Amniotic stem cell (primary cell): Measurements from ENCODE around the gene GPR33.
"Not testable (repeated sequence)": the region's sequence is repeated elsewhere in the genome, so short reads cannot be mapped to it uniquely, and the experiment has no call there.

ENCODE experiments used
- DNase-seq: peaks from one replicate; lab custom pipeline; 2025; lab: John Stamatoyannopoulos, UW

GPR33 gene, protein sequence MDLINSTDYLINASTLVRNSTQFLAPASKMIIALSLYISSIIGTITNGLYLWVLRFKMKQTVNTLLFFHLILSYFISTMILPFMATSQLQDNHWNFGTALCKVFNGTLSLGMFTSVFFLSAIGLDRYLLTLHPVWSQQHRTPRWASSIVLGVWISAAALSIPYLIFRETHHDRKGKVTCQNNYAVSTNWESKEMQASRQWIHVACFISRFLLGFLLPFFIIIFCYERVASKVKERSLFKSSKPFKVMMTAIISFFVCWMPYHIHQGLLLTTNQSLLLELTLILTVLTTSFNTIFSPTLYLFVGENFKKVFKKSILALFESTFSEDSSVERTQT

GRCh38 chr14:31487886-31488285, at the start of gene GPR33:
Gene GPR33 (minus strand): TSS chr14:31488039. CDS start chr14:31483965, 4,074 bp downstream.
- no peak for DNase-seq

- no peak for DNase-seq
These were observed 48.5 kb upstream of the GPR33 start for GRCh38 chr14:31536201-31536960.

GRCh38 chr14:31530136-31530535, 42.3 kb upstream of the GPR33 start:
- no peak for DNase-seq

DNA sequence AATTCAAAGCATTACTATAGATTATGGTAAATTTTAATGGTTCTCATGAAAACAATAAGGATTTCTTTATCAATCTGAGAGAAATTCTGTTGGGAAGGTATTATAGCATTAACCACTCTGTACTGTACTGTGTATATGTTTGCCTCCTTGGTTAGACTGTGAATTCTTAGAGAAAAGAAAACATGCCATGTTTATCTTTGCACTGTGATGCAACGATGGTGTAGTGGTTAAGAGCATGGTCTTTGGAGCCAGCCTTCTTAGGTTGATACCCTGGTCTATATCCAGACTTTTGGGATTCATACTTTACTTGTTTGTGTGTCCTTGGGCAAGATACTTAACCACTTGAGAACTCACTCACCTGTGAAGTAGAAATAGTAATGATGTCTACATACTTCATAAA, 41.2 kb upstream of the GPR33 start:
- DNase-seq: no peak

GRCh38 chr14:31527546-31527945, 39.7 kb upstream of the GPR33 start:
- no peak for DNase-seq

- DNase-seq: no peak
These were observed 39.2 kb upstream of the GPR33 start for GRCh38 chr14:31527087-31527486.

- no peak for DNase-seq
These were observed 23.0 kb upstream of the GPR33 start for GRCh38 chr14:31510855-31511254.

DNA sequence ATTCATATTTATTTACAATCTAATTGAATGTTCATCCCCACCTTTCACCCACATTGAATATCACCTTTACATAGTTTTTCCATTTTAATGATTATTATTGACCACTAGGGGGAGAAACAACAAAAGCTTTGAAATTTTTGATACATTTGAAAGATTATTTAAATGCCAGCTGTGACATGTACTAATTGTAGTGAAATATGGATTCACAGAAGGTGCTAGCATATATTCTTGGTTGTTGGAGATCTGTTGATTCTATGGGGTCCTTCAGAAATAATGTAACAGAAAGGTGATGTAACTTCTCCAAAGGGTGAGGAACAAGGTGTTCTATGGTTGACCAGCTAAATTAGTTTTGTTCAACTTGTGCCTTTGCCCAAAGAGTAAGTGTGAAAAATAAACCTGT, 22.4 kb upstream of the GPR33 start:
- DNase-seq: no peak

DNA sequence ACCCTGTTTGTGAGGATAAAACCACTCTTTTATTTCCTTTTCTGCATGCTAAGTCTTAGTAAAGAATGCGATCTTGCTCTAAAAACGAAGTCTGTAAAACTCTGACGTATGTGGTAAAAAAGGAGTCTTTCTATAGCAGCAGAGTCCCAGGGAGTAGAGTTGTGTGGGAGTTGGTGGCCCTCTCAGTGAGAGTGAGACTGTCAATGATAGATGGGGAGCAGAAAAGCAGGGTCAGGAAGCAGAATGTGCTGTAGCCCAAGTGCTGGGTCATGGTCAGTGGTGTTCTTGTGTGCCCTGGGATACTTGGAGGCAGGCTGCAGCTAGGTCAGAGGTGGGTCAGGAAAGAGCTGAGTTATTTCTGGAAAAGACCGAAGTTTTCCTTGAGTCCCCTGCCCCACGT, 20.3 kb upstream of the GPR33 start:
- DNase-seq: no peak

DNA sequence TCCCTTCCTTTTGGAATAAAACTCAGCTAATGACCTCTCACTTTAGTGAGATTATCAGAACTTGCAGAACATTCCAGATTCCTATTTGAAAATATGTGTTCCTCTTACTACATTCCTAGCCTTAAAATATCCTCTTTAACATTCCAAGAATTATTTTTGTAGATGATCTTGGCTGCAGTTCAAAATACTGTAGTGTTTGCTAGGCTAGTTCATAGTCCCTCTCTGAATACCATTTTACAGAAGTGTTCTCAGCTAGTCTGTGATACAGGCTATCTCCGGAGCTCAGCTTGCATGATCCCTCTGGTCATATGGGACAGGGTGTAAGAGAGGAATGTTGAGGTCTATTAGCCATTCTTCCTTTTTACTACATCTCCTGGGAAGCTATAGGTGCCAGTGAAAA, 17.6 kb upstream of the GPR33 start:
- no peak for DNase-seq

DNA sequence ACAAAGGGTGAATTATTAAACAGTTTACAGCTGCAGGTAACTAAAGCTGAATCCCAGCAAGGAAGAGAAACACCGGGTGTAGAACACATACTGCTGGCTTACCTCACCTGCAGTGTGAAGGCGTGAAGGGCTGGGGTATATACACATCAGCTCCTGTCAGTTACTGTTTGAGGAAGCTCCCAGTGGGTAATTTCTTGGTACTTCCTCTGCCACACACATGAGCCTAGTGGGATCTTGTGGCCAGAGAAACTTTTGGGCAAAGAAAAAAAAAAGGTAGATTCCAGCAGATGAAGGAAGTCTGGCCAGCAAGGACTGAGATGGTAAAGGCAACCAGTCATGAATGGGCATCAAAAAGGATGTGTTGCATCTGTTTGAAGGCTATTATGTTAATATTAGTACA, 14.0 kb upstream of the GPR33 start:
- no peak for DNase-seq

DNA sequence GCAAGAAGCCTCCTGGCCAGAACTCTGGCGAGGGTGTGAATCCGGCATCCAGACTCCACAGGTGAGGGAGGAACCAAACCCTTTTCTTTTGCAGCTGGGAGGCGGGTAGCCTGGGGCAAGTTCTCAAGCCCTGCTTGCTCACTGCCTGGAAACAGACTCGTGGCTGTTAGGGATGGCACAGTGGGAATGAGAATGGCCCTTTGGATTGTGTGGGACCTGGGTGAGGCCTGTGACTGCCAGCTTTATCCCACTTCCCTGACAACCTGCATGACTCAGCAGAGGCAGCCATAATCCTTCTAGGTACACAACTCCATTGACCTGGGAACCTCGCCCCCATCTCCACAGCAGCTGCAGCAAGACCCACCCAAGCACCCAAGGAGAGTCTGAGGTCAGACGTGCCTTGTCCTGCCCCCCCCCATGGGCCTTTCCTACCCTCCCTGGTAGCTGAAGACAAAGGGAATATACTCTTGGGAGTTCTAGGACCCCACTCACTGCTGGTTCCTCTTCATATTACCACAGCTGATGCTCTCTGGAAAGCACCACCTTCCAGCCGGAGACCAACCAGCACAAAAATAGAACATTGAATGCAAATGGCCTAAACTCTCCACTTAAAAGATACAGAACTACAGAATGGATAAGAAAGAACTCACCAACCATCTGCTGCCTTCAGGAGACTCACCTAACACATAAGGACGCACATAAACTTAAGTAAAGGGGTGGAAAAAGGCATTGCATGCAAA, 5.1 kb upstream of the GPR33 start:
- no peak for DNase-seq

DNA sequence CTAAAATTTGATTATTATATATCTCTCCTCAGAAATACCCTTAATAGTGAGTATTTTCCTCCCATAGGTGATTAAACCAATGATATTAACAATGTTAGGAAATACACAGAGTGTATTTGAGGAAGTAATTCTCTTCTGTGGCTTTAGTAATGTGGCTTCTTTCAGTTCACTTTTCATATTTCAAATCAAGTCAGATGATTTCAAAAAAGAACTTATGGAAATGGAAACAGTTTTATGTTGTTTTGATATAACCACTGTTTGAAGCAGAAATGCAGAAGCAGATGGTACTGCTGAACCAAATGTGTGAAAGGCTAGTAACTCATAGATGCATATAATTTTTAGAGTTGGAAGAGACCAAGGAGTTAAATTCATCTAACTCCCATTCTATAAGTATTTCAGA, 1.9 kb upstream of the GPR33 start:
- no peak for DNase-seq

DNA sequence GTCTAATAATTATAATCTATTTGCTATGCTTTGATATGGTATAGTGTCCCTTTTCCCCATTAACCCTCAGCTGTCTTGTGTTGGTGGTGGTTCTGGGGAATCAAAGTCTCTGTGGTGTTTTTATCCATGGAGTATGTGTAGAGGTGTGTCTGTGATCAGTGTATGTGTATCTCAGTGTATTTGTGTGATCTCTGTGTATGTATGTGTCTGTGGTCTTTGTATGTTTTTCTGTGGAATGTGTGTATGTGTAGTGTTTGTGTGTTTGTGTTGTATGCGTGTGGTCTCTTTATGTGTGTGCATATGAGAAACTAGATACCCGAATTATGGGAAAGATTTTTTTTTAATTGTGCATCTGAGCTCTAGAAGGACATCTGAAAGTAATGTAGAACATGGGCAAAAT, 1.1 kb downstream of the GPR33 start:
- no peak for DNase-seq

- DNase-seq: no peak
These were observed 3.1 kb downstream of the GPR33 start for GRCh38 chr14:31484754-31485153.

DNA sequence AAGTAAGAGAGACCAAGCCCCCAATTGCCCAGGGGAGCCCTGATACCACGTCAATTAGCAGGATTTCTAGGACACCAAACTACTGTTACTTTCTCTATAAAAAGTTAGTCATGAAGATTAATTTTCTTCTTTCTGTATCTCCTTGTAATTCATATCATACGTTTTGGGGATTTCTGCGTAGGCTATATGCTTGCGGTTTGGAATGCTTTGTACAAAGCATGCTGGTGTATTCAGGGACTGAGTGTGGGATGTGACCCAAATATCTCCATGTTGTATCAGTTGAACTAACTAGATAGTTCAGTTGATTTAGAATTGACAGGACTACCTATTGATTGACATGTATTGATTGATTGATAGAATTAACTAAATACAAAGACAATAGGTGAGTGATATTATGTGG, 7.7 kb downstream of the GPR33 start:
- DNase-seq: no peak

DNA sequence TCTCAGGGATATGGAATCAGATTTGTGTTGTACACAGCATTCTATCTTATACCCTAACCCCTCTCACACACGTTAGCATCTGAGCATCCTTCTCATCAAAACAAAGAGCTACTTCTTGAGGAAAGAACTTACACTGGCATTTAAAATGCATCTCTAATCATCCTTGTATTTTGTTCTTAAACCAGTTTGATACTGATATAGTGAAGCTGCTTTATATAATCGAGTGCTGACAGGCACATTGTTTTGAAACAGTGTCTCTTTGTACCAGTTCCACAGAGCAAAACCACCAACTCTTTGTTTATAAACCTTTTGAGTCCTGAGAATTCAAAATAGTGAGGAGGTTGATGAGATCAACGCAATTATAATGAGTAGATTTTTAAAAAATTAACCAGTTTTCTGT, 8.8 kb downstream of the GPR33 start:
- DNase-seq: no peak

GRCh38 chr14:31477248-31477647, 10.6 kb downstream of the GPR33 start:
- no peak for DNase-seq

GRCh38 chr14:31476131-31476866, 11.5 kb downstream of the GPR33 start:
- no peak for DNase-seq

DNA sequence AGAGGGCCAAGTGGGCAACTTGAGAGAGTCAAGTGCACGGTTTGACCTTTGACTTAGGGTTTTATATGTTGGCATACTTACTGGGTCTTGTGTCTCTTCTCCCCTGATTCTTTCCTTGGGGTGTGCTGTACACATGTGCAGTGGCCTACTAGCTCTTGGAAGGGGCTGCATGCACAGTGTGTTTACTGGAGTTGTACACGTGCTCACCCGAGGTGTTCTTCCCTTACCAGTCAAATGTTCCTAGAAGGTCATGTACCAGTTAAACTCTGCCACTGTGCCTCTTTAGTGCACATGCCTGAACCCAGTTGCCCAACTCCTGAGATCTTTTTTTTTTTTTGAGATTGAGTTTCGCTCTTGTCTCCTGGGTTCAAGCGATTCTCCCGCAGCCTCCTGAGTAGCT, 21.3 kb downstream of the GPR33 start:
- no peak for DNase-seq

- peak; percentile 34 for DNase-seq
These were observed 22.7 kb downstream of the GPR33 start for GRCh38 chr14:31465111-31465510.

- DNase-seq: not testable (repeated sequence)
These were observed 25.4 kb downstream of the GPR33 start for GRCh38 chr14:31462450-31462849.
